GM12878 (cell line): ENCODE data around the gene INF2.

Experiments used
- CTCF ChIP-seq, 3 experiments: IDR thresholded peaks in 2 of 3; conservative IDR thresholded peaks in 1 of 3; 2 replicates each; pipeline ENCODE4 v1.5.1; 2011; ENCODE audit warnings: low read depth in 3 of 3, low read length in 3 of 3, mild to moderate bottlenecking in 3 of 3, control low read depth in 2 of 3, moderate library complexity in 2 of 3, inconsistent platforms in 1 of 3, mixed read lengths in 1 of 3; ENCODE audit not compliant: control insufficient read depth in 2 of 3, insufficient read depth in 1 of 3; ENCODE audit errors: extremely low read depth in 1 of 3
- DPF2 ChIP-seq: fragments of 450-650 bp; IDR thresholded peaks from 2 replicates; pipeline ENCODE4 v1.6.1; 2017; ENCODE audit warnings: mild to moderate bottlenecking
- EP300 ChIP-seq, 2 experiments: fragments of 150-350 bp in 1 of 2; IDR thresholded peaks; 2 replicates each; pipeline ENCODE4 v1.6.1; 2011 to 2012; ENCODE audit warnings: low read depth in 2 of 2, low read length in 2 of 2, borderline replicate concordance in 1 of 2, improper control_type of control experiment in 1 of 2, inconsistent platforms in 1 of 2; ENCODE audit not compliant: control insufficient read depth in 1 of 2
- ETV6 ChIP-seq, 2 experiments: fragments of 450-650 bp in 1 of 2; IDR thresholded peaks in 1 of 2; conservative IDR thresholded peaks in 1 of 2; 2 replicates each; pipeline ENCODE4 v1.6.1; 2014; ENCODE audit warnings: antibody characterized with exemption in 1 of 2, borderline replicate concordance in 1 of 2, low read depth in 1 of 2, mild to moderate bottlenecking in 1 of 2, moderate library complexity in 1 of 2
- FOXM1 ChIP-seq: IDR thresholded peaks from 2 replicates; pipeline ENCODE4 v1.6.1; 2012; ENCODE audit warnings: low read depth, mild to moderate bottlenecking, inconsistent platforms, low read length, moderate library complexity
- IRF3 ChIP-seq: fragments of 450-650 bp; IDR thresholded peaks from 2 replicates; pipeline ENCODE4 v1.6.1; 2014; ENCODE audit warnings: mild to moderate bottlenecking
- PKNOX1 ChIP-seq: fragments of 450-650 bp; IDR thresholded peaks from 2 replicates; pipeline ENCODE4 v1.6.1; 2016; ENCODE audit warnings: mild to moderate bottlenecking
- POLR2A ChIP-seq: IDR thresholded peaks from 2 replicates; pipeline ENCODE4 v1.6.1; 2011; ENCODE audit warnings: low read depth, mild to moderate bottlenecking, low read length
- SIX5 ChIP-seq: IDR thresholded peaks from 2 replicates; pipeline ENCODE4 v1.6.1; 2011; ENCODE audit warnings: mild to moderate bottlenecking, low read depth, low read length, moderate library complexity; ENCODE audit not compliant: severe bottlenecking
- YY1 ChIP-seq: IDR thresholded peaks from 2 replicates; pipeline ENCODE4 v1.6.1; 2011; ENCODE audit warnings: low read depth, mild to moderate bottlenecking, low read length

GRCh38 chr14:104659764-104660523 lies 29.5 kb upstream of the INF2 start:
- no peak for TF ChIP-seq PKNOX1
- TF ChIP-seq CTCF (IDR thresholded peaks at IDR 0.05 in 2 of 3, conservative IDR thresholded peaks at IDR 0.05 in 1 of 3; ENCODE audit: control insufficient read depth in 2 of 3, extremely low read depth in 1 of 3, insufficient read depth in 1 of 3, low read depth in 3 of 3, low read length in 3 of 3), result no peak
- no peak for TF ChIP-seq FOXM1
- TF ChIP-seq POLR2A, result no peak; the same call in none of the 2 replicates
- no peak for TF ChIP-seq YY1
- no peak for TF ChIP-seq IRF3
- TF ChIP-seq EP300 (IDR thresholded peaks at IDR 0.05; ENCODE audit: borderline replicate concordance in 1 of 2, control insufficient read depth in 1 of 2, low read depth in 2 of 2, low read length in 2 of 2), result peak; percentile 36 to 46; a peak in 2 of 4 replicates
- peak; percentile 72 for TF ChIP-seq DPF2
- peak in 1 of 2 experiments; percentile 61; a peak in 2 of 4 replicates for TF ChIP-seq ETV6 (conservative IDR thresholded peaks at IDR 0.05 in 1 of 2, IDR thresholded peaks at IDR 0.05 in 1 of 2; ENCODE audit: borderline replicate concordance in 1 of 2, low read depth in 1 of 2)
- no peak for TF ChIP-seq SIX5
